K562 (cell line): ENCODE data around the gene METRNL. TPM values are rescaled to one million over a fixed set of nuclear protein-coding genes. Genes with fewer than 3 reads are reported as not detected.
A peak's percentile ranks its signal among the peaks of the same experiment; 100 is the strongest.
"Not testable (repeated sequence)": the region's sequence is repeated elsewhere in the genome, so short reads cannot be mapped to it uniquely, and the experiment has no call there.

ENCODE experiments used
- ATAC-seq: fragments of 200-7000 bp; cut with Tn5 transposase; 3 replicates; pipeline ENCODE4 v1.9.1; 2020; ENCODE audit warnings: moderate library complexity
- BruUV-seq: library from RNA; stranded (reverse); fragments of 400-500 nt; replicated peaks from 2 replicates; lab custom pipeline; 2021; lab: Mats Ljungman, UMichigan
- CTCF ChIA-PET: fragments of 300-600 bp; formaldehyde crosslinking; extraction: SDS; loops from one replicate; lab custom pipeline; 2021; ENCODE audit warnings: low intra/inter-chr PET ratio; lab: Yijun Ruan, JAX
- POLR2A ChIA-PET: fragments of 300-600, 350-650 bp; sonication (Branson Sonifier 250); formaldehyde crosslinking; extraction: SDS; loops from one replicate; lab custom pipeline; 2021; ENCODE audit warnings: antibody characterized with exemption, inconsistent platforms; lab: Yijun Ruan, JAX
- DNase-seq, 4 experiments: peaks; one replicate each; pipeline versions ENCODE4 v3.0.0 to v3.0.0-alpha.2; 2011 to 2018; ENCODE audit warnings: low spot score in 3 of 4, mixed read lengths in 3 of 4; ENCODE audit errors: extremely low read depth in 1 of 4
- FAIRE-seq: peaks from 2 replicates; lab custom pipeline; 2011; peaks lifted over from hg19 to GRCh38; lab: Jason Lieb, UNC
- H2AFZ ChIP-seq: 2 replicates; pipeline ENCODE4 v1.6.0; 2011; ENCODE audit warnings: low read depth, low read length, control low read depth, inconsistent platforms
- H3K27ac ChIP-seq: fragments of 200-600 bp; 3 replicates; pipeline ENCODE4 v1.8.0; 2011; ENCODE audit warnings: low read depth, mild to moderate bottlenecking, control low read depth, inconsistent platforms, low read length, moderate library complexity, mixed read lengths; ENCODE audit errors: extremely low read depth
- H3K27me3 ChIP-seq, 2 experiments: fragments of 300-600 bp in 1 of 2; 2 replicates in 1 of 2; 3 replicates in 1 of 2; pipeline versions ENCODE4 v1.6.0 to v1.8.0; 2011; ENCODE audit warnings: inconsistent platforms in 2 of 2, low read length in 2 of 2, mild to moderate bottlenecking in 1 of 2, mixed read lengths in 1 of 2, moderate library complexity in 1 of 2; ENCODE audit not compliant: control insufficient read depth in 2 of 2, insufficient read depth in 2 of 2
- H3K36me3 ChIP-seq: fragments of 300-600 bp; 3 replicates; pipeline ENCODE4 v1.8.0; 2011; ENCODE audit warnings: mild to moderate bottlenecking, low read length, inconsistent platforms; ENCODE audit not compliant: control insufficient read depth, insufficient read depth
- H3K4me1 ChIP-seq, 2 experiments: fragments of 200-600 bp in 1 of 2; replicated peaks in 1 of 2; 2 replicates in 1 of 2; 3 replicates in 1 of 2; pipeline versions ENCODE4 v1.5.1 to v1.8.0; 2011; ENCODE audit warnings: inconsistent platforms in 2 of 2, low read length in 2 of 2, mild to moderate bottlenecking in 1 of 2, mixed read lengths in 1 of 2, moderate library complexity in 1 of 2; ENCODE audit not compliant: control insufficient read depth in 2 of 2, insufficient read depth in 2 of 2
- H3K4me2 ChIP-seq: 2 replicates; pipeline ENCODE4 v1.6.1; 2011; ENCODE audit warnings: low read length, control low read depth, inconsistent platforms, mixed read lengths; ENCODE audit not compliant: insufficient read depth
- H3K4me3 ChIP-seq: fragments of 200-600 bp; sonication (generic), shearing (Covaris generic); 2 replicates; pipeline ENCODE4 v1.5.1; 2016; ENCODE audit warnings: control low read depth, inconsistent platforms
- H3K79me2 ChIP-seq: fragments of 200-600 bp; 3 replicates; pipeline ENCODE4 v1.8.0; 2011; ENCODE audit warnings: low read length, inconsistent platforms; ENCODE audit not compliant: control insufficient read depth, insufficient read depth
- H3K9ac ChIP-seq, 2 experiments: 2 replicates each; pipeline versions ENCODE4 v1.6.0 to v1.6.1; 2011; ENCODE audit warnings: low read depth in 2 of 2, low read length in 2 of 2, control low read depth in 1 of 2, inconsistent platforms in 1 of 2, mild to moderate bottlenecking in 1 of 2, mixed read lengths in 1 of 2; ENCODE audit not compliant: insufficient read depth in 1 of 2
- H3K9me1 ChIP-seq: one replicate; pipeline ENCODE4 v1.6.0; 2011; ENCODE audit warnings: inconsistent platforms, mild to moderate bottlenecking, low read length, moderate library complexity; ENCODE audit not compliant: control insufficient read depth, insufficient read depth
- H3K9me3 ChIP-seq: replicated peaks from 2 replicates; pipeline ENCODE4 v1.5.1; 2011; ENCODE audit warnings: low read depth, low read length, inconsistent platforms; ENCODE audit not compliant: control insufficient read depth, insufficient read depth
- H4K20me1 ChIP-seq: replicated peaks from 2 replicates; pipeline ENCODE4 v1.6.1; 2011; ENCODE audit warnings: low read length, inconsistent platforms, mixed read lengths; ENCODE audit not compliant: control insufficient read depth, insufficient read depth
- CBX3 ChIP-seq, 2 experiments: IDR thresholded peaks; 1 replicate in 1 of 2; 2 replicates in 1 of 2; pipeline ENCODE4 v1.6.1; 2012; ENCODE audit warnings: inconsistent platforms in 2 of 2, low read length in 2 of 2, borderline replicate concordance in 1 of 2, control low read depth in 1 of 2
- CCNT2 ChIP-seq: IDR thresholded peaks from 2 replicates; pipeline ENCODE4 v1.6.1; 2011; ENCODE audit warnings: borderline replicate concordance, low read depth, mild to moderate bottlenecking, moderate library complexity, mixed read lengths, low read length; ENCODE audit not compliant: insufficient read length; ENCODE audit errors: extremely low read depth
- HNRNPH1 ChIP-seq: fragments of 200-400 bp; formaldehyde crosslinking; optimal IDR thresholded peaks from 2 replicates; pipeline ENCODE3; 2017; ENCODE audit warnings: low read depth, mild to moderate bottlenecking, low read length, moderate library complexity
- MBD2 ChIP-seq: sonication (generic); IDR thresholded peaks from 2 replicates; pipeline ENCODE4 v1.6.1; 2016; ENCODE audit warnings: low read depth, borderline replicate concordance
- NBN ChIP-seq: fragments of 450-650 bp; IDR thresholded peaks from 2 replicates; pipeline ENCODE4 v1.6.1; 2016; ENCODE audit warnings: low read depth, mild to moderate bottlenecking
- NR2C1 ChIP-seq, 2 experiments: fragments of 450-650 bp; IDR thresholded peaks; 2 replicates each; pipeline ENCODE4 v1.6.1; 2017; ENCODE audit warnings: mild to moderate bottlenecking in 2 of 2, antibody characterized with exemption in 1 of 2, inconsistent platforms in 1 of 2, missing compliant biosample characterization in 1 of 2, missing genetic modification characterization in 1 of 2
- TRIM24 ChIP-seq, 2 experiments: fragments of 450-650 bp; IDR thresholded peaks; 2 replicates each; pipeline ENCODE4 v1.6.1; 2016
- TRIM28 ChIP-seq: fragments of 450-650 bp; IDR thresholded peaks from 2 replicates; pipeline ENCODE4 v1.6.1; 2017
- ZBED1 ChIP-seq: IDR thresholded peaks from 2 replicates; pipeline ENCODE4 v1.6.1; 2014
- ZNF24 ChIP-seq: fragments of 450-650 bp; IDR thresholded peaks from 2 replicates; pipeline ENCODE4 v1.6.1; 2016
- ZNF354B ChIP-seq: fragments of 250-450 bp; sonication (Bioruptor Pico); IDR thresholded peaks from 2 replicates; pipeline ENCODE4 v1.4.0; 2020
- WGBS: fragments of 100-300 bp; shearing (Covaris generic); methylation state at CpG from one replicate; pipeline ENCODE4 v1.1.6; 2016; ENCODE audit warnings: low coverage, mixed read lengths; ENCODE audit not compliant: insufficient coverage; ENCODE audit errors: missing lambda C conversion rate; 5-methylcytosine and 5-hydroxymethylcytosine counted together
- in situ Hi-C: fragments of 300-500 bp; cut with MboI; formaldehyde crosslinking; loops from 4 replicates; pipeline ENCODE4 v1.15.0; 2018; ENCODE audit warnings: inconsistent platforms, mixed read lengths
- intact Hi-C: fragments of 100-400 bp; cut with micrococcal nuclease; formaldehyde crosslinking; loops from 2 replicates; pipeline ENCODE4 v1.14.2; 2022
- polyA plus RNA-seq, 8 experiments: library from polyadenylated mRNA; depleted of rRNA in 4 of 8; stranded (reverse) in 5 of 8; unstranded in 3 of 8; fragments of >200 nt; fragmentation: Nextera tagmentation in 2 of 8; fragmentation: Illumina TruSeq in 1 of 8; extraction: Ambion mirVana in 2 of 8; extraction: Trizol in 1 of 8; gene quantifications; 2 replicates each; pipeline versions ENCODE4 v1.2.1 to v1.2.3, GENCODE V29; 2011 to 2014; ENCODE audit warnings: inconsistent platforms in 1 of 8, missing spikeins in 1 of 8
- total RNA-seq, 7 experiments: library from RNA; depleted of rRNA in 6 of 7; stranded (reverse); fragments of >200 nt in 6 of 7; fragmentation: Illumina TruSeq in 2 of 7; extraction: Trizol in 2 of 7; gene quantifications; 2 replicates each; pipeline versions ENCODE4 v1.2.1 to v1.2.3, GENCODE V29; 2011 to 2021; ENCODE audit warnings: low replicate concordance in 1 of 7
- TF ChIP-seq, protein P1 (sequence below): fragments of 250-450 bp; sonication (Bioruptor Pico); IDR thresholded peaks from 2 replicates; pipeline ENCODE4 v1.4.0; 2020
- TF ChIP-seq, protein P2 (sequence below): sonication (generic); formaldehyde crosslinking; IDR thresholded peaks from 2 replicates; pipeline ENCODE4 v1.8.0; 2022; ENCODE audit warnings: mild to moderate bottlenecking, low read depth, missing genetic modification reagents
- TF ChIP-seq, protein P3 (sequence below): fragments of 450-650 bp; formaldehyde crosslinking; IDR thresholded peaks from 2 replicates; pipeline ENCODE4 v1.4.0; 2022; ENCODE audit warnings: missing genetic modification characterization

Gene METRNL
- total and polyA plus RNA-seq, 9 of the 15 experiments (the other 6 are each of a cell fraction or from before 2014, with no cell fraction given), result 0.17 to 31.8 (median 2.9) TPM

DNA sequence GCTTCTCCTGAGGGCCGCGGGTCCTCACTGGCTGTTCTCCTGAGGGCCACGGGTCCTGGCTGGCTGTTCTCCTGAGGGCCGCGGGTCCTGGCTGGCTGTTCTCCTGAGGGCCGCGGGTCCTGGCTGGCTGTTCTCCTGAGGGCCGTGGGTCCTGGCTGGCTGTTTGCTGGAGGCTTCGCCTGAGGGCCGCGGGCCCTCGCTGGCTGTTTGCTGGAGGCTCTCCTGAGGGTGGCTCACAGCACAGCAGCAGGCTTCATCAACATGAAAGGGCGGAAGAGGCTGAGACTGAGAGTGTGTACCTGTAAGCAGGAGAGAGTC is 60.8 kb downstream of the METRNL start:
- FAIRE-seq, in situ Hi-C loops, H2AFZ ChIP-seq, CTCF ChIA-PET, H3K4me2 ChIP-seq, H3K27ac ChIP-seq, H3K9me1 ChIP-seq, POLR2A ChIA-PET, ATAC-seq, DNase-seq, H3K79me2 ChIP-seq, H3K9ac ChIP-seq, H3K4me3 ChIP-seq, H3K36me3 ChIP-seq, intact Hi-C loops, BruUV-seq, H4K20me1 ChIP-seq: not testable (repeated sequence)
- WGBS, result 8% methylated on average over 7 of the region's 13 CpGs
- Histone ChIP-seq H3K27me3 (peaks cover 18 to 45% of the 10 kb centered on the region in 2 experiments; a peak in 4 of 5 replicates), H3K4me1 (peaks cover 0 to 12% of the 10 kb centered on the region in 2 experiments; a peak in 2 of 5 replicates), H3K9me3 (peaks cover 11% of the 10 kb centered on the region)

DNA sequence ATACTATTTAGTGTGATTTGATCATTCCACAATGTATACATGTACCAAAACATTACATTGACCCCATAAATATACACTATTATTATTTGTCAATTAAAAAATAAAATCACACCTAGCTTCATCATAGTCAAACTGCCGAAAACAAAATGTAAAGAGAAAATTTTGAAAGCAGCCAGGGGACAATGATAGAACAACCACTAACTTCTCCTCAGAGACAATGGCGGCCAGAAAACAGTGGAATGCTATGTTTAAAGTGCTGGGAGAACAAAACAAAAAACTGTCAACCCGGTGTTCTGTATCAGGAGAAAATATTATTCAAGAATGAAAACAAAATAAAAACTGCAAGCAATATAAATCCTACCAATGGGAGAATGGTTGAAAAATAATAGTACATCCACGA is 63.2 kb downstream of the METRNL start:
- FAIRE-seq (no peak), ATAC-seq (no peak), DNase-seq (no peak)
- Histone ChIP-seq H3K36me3 (no peaks in the 10 kb centered on the region), H3K79me2 (no peaks in the 10 kb centered on the region), H2AFZ (no peak overlapping the region), H3K4me2 (no peak overlapping the region), H3K27ac (no peak overlapping the region), H3K4me1 (no peaks in the 10 kb centered on the region; a peak in 1 of 5 replicates), H3K9me1 (no peaks in the 10 kb centered on the region), H3K4me3 (no peak overlapping the region), H3K9ac (no peak overlapping the region), H3K27me3 (peaks cover 10 to 26% of the 10 kb centered on the region in 2 experiments), H3K9me3 (peaks cover 11% of the 10 kb centered on the region), H4K20me1 (no peaks in the 10 kb centered on the region)
- no TSS peak for BruUV-seq
- WGBS, result 4% methylated on average over 4 of the region's 4 CpGs
- CTCF ChIA-PET, result no interaction called here
- in situ Hi-C loops (no loop called here), intact Hi-C loops (no loop called here)
- POLR2A ChIA-PET, result no interaction called here
- TF ChIP-seq NR2C1 (IDR thresholded peaks at IDR 0.05) (no peak), NR2C1 (tag; IDR thresholded peaks at IDR 0.05) (no peak), HNRNPH1 (no peak), CBX3 (IDR thresholded peaks at IDR 0.05; ENCODE audit: borderline replicate concordance in 1 of 2, low read length in 2 of 2) (peak in 1 of 2 experiments; percentile 95; a peak in 2 of 3 replicates), TRIM24 (IDR thresholded peaks at IDR 0.05) (peak in 1 of 2 experiments; percentile 66; a peak in 2 of 4 replicates), CCNT2 (no peak), MBD2 (no peak), TRIM28 (peak; percentile 94), NBN (no peak), ZNF24 (no peak), ZBED1 (no peak), ZNF354B (CRISPR knock-in tag) (no peak)
- TF ChIP-seq, protein P1, sequence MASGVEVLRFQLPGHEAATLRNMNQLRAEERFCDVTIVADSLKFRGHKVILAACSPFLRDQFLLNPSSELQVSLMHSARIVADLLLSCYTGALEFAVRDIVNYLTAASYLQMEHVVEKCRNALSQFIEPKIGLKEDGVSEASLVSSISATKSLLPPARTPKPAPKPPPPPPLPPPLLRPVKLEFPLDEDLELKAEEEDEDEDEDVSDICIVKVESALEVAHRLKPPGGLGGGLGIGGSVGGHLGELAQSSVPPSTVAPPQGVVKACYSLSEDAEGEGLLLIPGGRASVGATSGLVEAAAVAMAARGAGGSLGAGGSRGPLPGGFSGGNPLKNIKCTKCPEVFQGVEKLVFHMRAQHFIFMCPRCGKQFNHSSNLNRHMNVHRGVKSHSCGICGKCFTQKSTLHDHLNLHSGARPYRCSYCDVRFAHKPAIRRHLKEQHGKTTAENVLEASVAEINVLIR (CRISPR knock-in tag), result no peak
- TF ChIP-seq, protein P2, sequence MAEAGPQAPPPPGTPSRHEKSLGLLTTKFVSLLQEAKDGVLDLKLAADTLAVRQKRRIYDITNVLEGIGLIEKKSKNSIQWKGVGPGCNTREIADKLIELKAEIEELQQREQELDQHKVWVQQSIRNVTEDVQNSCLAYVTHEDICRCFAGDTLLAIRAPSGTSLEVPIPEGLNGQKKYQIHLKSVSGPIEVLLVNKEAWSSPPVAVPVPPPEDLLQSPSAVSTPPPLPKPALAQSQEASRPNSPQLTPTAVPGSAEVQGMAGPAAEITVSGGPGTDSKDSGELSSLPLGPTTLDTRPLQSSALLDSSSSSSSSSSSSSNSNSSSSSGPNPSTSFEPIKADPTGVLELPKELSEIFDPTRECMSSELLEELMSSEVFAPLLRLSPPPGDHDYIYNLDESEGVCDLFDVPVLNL (CRISPR knock-in tag), result no peak
- TF ChIP-seq, protein P3, sequence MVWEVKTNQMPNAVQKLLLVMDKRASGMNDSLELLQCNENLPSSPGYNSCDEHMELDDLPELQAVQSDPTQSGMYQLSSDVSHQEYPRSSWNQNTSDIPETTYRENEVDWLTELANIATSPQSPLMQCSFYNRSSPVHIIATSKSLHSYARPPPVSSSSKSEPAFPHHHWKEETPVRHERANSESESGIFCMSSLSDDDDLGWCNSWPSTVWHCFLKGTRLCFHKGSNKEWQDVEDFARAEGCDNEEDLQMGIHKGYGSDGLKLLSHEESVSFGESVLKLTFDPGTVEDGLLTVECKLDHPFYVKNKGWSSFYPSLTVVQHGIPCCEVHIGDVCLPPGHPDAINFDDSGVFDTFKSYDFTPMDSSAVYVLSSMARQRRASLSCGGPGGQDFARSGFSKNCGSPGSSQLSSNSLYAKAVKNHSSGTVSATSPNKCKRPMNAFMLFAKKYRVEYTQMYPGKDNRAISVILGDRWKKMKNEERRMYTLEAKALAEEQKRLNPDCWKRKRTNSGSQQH (CRISPR knock-in tag), result no peak
